Heart left ventricle (tissue), 16 donors: ENCODE measurements around the gene ARID3B. TPM values are rescaled to one million over a fixed set of nuclear protein-coding genes. Genes with fewer than 3 reads are reported as not detected.

Experiments used
- ATAC-seq, 4 donors: fragments of 200-7000 bp; cut with Tn5 transposase; one replicate each; pipeline ENCODE4 v1.9.1; 2020 to 2022; ENCODE audit warnings: moderate library complexity in 4 of 4, mild to moderate bottlenecking in 3 of 4, moderate number of reproducible peaks in 1 of 4
- DNase-seq, 5 donors: peaks; one replicate each; pipeline ENCODE4 v3.0.0-alpha.2; 2020
- H3K27ac ChIP-seq, 12 donors: fragments of 200-600 bp; sonication (generic) in 4 of 12; one replicate each; pipeline versions ENCODE4 v1.5.0 to v1.8.0; 2016 to 2022; ENCODE audit warnings: mild to moderate bottlenecking in 2 of 12
- H3K27me3 ChIP-seq, 9 donors: fragments of 200-600 bp; sonication (generic) in 2 of 9; one replicate each; pipeline versions ENCODE4 v1.5.1 to v1.8.0; 2016 to 2022; ENCODE audit warnings: mild to moderate bottlenecking in 3 of 9
- H3K36me3 ChIP-seq, 9 donors: fragments of 200-600 bp; sonication (generic) in 2 of 9; one replicate each; pipeline versions ENCODE4 v1.5.0 to v1.8.0; 2018 to 2022; ENCODE audit warnings: mild to moderate bottlenecking in 2 of 9
- H3K4me1 ChIP-seq, 12 donors: fragments of 200-600 bp; sonication (generic) in 4 of 12; one replicate each; pipeline versions ENCODE4 v1.5.0 to v1.8.0; 2016 to 2022; ENCODE audit warnings: mild to moderate bottlenecking in 3 of 12
- H3K4me3 ChIP-seq, 12 donors: fragments of 200-600 bp; sonication (generic) in 4 of 12; one replicate each; pipeline versions ENCODE4 v1.5.0 to v1.8.0; 2017 to 2022; ENCODE audit warnings: mild to moderate bottlenecking in 9 of 12, moderate library complexity in 4 of 12
- H3K9me3 ChIP-seq, 12 donors: fragments of 200-600 bp; sonication (generic) in 4 of 12; one replicate each; pipeline versions ENCODE4 v1.5.0 to v1.8.0; 2016 to 2022; ENCODE audit warnings: mild to moderate bottlenecking in 1 of 12
- CTCF ChIP-seq, 12 donors: fragments of 200-600 bp; sonication (generic) in 4 of 12; IDR thresholded peaks; one replicate each; pipeline versions ENCODE4 v1.5.0 to v1.8.0; 2018 to 2022; ENCODE audit warnings: antibody characterized with exemption in 12 of 12, mild to moderate bottlenecking in 5 of 12
- POLR2A ChIP-seq, 2 donors: fragments of 450-650 bp; IDR thresholded peaks; one replicate each; pipeline ENCODE4 v1.6.1; 2017; ENCODE audit warnings: antibody characterized with exemption in 2 of 2, mild to moderate bottlenecking in 2 of 2, moderate library complexity in 2 of 2
- WGBS, 4 donors: extraction: QIAGEN DNeasy Blood & Tissue Kit in 2 of 4; methylation state at CpG; one replicate each; pipeline versions ENCODE4 v1.1.5 to v1.1.7; 2013 to 2018; 5-methylcytosine and 5-hydroxymethylcytosine counted together
- intact Hi-C, 10 donors: fragments of 100-400 bp; cut with DNase I; formaldehyde crosslinking; loops; one replicate each; pipeline versions ENCODE4 v1.11.1 to v1.14.2; 2022
- polyA plus RNA-seq, 2 donors: library from polyadenylated mRNA; stranded (reverse); fragments of 200-250 nt; gene quantifications; one replicate each; pipeline ENCODE4 v1.2.3, GENCODE V29; 2013
- total RNA-seq, 9 donors: library from RNA; depleted of rRNA in 2 of 9; stranded (reverse); fragments of >200 nt in 2 of 9; fragmentation: NEBNext Ultra II Directional in 3 of 9; extraction: Animal tissue kit (Norgen Biotek cat#: 25700) in 3 of 9; gene quantifications; one replicate each; pipeline versions ENCODE4 v1.1.0 to v1.2.4, GENCODE V29; 2016 to 2023
- donor health status: ischemic (EF 13 %, LVEDD 7.1; RV severe dilation, severe dysfunction).
- donor health status: healthy with polysubstance abuse.
- donor health status: DM: no; HTN: yes; CAD: no.
- donor health status: DM: no; HTN: no; CAD: no.
- donor health status: ischemic (EF 25% LVEDD 6.9; RV normal size, moderate dysfunction).
- donor health status: ischemic (EF 25% LVEDD 5.7; RV mildly dilated, moderate dysfunction).
- donor health status: healthy.
- donor health status: DM: yes; HTN: yes; CAD: no.
- donor health status: ischemic (EF 35%, LVEDD 5.7; RV mildly dilated, moderate dysfunction).
- donor health status: nonischemic (EF 11% LVEDD 7.7; RV severe dilation, severe dysfunction).
- donor health status: DM: yes; HTN: yes; CAD: no.
- donor health status: PGD.
- donor health status: ischemic (EF 29% LVEDD 5.4; RV normal size, mild dysfunction).
- donor health status: nonischemic (EF 23%, LVEDD 6.1; RV moderate dilation, normal function).

Gene ARID3B
- total and polyA plus RNA-seq, 11 donors: 1.3 to 4.3 (median 2.1) TPM

- intact Hi-C loops: loop anchor here (2.0 to 10.0 kb wide), 6 partner anchors 258 to 322 kb away; partner anchors contain the start of gene RPP25 (in 3 of the 10)
- Histone ChIP-seq H3K27ac (no peak overlapping the region), H3K9me3 (no peaks in the 10 kb centered on the region), H3K27me3 (no peaks in the 10 kb centered on the region), H3K4me1 (peaks cover 0 to 4% (median 0%) of the 10 kb centered on the region in 12 donors), H3K36me3 (peaks cover 0 to 99% (median 99%) of the 10 kb centered on the region in 9 donors), H3K4me3 (no peak overlapping the region)
- ATAC-seq: no peak
- no peak for DNase-seq
- no peak for TF ChIP-seq CTCF (IDR thresholded peaks at IDR 0.05)
- 78 to 88% (median 86%) methylated on average over 5 to 9 of the region's 9 CpGs for WGBS, 4 donors
These were observed 91.6 kb downstream of the ARID3B start for GRCh38 chr15:74632601-74633000.

- no peaks in the 10 kb centered on the region for H3K9me3 ChIP-seq
- no peak overlapping the region for H3K4me3 ChIP-seq
- no peak for TF ChIP-seq CTCF (IDR thresholded peaks at IDR 0.05)
- TF ChIP-seq POLR2A (IDR thresholded peaks at IDR 0.05): no peak
- ATAC-seq: no peak
- peaks cover 0 to 3% (median 0%) of the 10 kb centered on the region in 12 donors for H3K4me1 ChIP-seq
- peaks cover 0 to 99% (median 97%) of the 10 kb centered on the region in 9 donors for H3K36me3 ChIP-seq
- no peaks in the 10 kb centered on the region for H3K27me3 ChIP-seq
- intact Hi-C loops: loop anchor here (1.0 to 10.0 kb wide), 8 partner anchors 135 to 321 kb away; partner anchors contain the start of gene RPP25 (in 3 of the 10)
- 56 to 82% (median 71%) methylated on average over 2 of the region's 2 CpGs for WGBS, 4 donors
- H3K27ac ChIP-seq: no peak overlapping the region
- no peak for DNase-seq
These were observed 92.8 kb downstream of the ARID3B start for GRCh38 chr15:74633781-74634180.

GRCh38 chr15:74635228-74635627 is 94.2 kb downstream of the ARID3B start:
- WGBS, 4 donors: 17 to 25% (median 24%) methylated on average over 5 of the region's 5 CpGs

GRCh38 chr15:74636984-74637383 is 96.0 kb downstream of the ARID3B start:
- no peak overlapping the region for H3K4me3 ChIP-seq
- no peak for DNase-seq
- intact Hi-C loops: loop anchor here in 5 of 10 donors (2.0 to 10.0 kb wide), 4 partner anchors 128 to 318 kb away; partner anchors contain the start of gene RPP25 (in 3 of the 5)
- 80 to 90% (median 84%) methylated on average over 1 of the region's 1 CpG for WGBS, 4 donors
- H3K9me3 ChIP-seq: no peaks in the 10 kb centered on the region
- no peak for TF ChIP-seq POLR2A (IDR thresholded peaks at IDR 0.05)
- no peak for TF ChIP-seq CTCF (IDR thresholded peaks at IDR 0.05)
- peaks cover 0 to 17% (median 7%) of the 10 kb centered on the region in 12 donors for H3K4me1 ChIP-seq
- no peak overlapping the region for H3K27ac ChIP-seq
- H3K27me3 ChIP-seq: no peaks in the 10 kb centered on the region
- ATAC-seq: no peak
- peaks cover 0 to 99% (median 88%) of the 10 kb centered on the region in 9 donors for H3K36me3 ChIP-seq

More at GRCh38 chr15:74635228-74635627, 94.2 kb downstream of the ARID3B start:
- H3K27ac ChIP-seq: no peak overlapping the region
- H3K36me3 ChIP-seq: peaks cover 0 to 99% (median 97%) of the 10 kb centered on the region in 9 donors
- DNase-seq (peak in 1 of 5 donors; percentile 67), ATAC-seq (peak; percentile 60 to 77 (median 74))
- no peak overlapping the region for H3K4me3 ChIP-seq
- H3K27me3 ChIP-seq: no peaks in the 10 kb centered on the region
- H3K9me3 ChIP-seq: no peaks in the 10 kb centered on the region
- intact Hi-C loops: loop anchor here (1.0 to 10.0 kb wide), 6 partner anchors 133 to 320 kb away; partner anchors contain the start of gene RPP25 (in 3 of the 10)
- TF ChIP-seq POLR2A (IDR thresholded peaks at IDR 0.05) (no peak), CTCF (IDR thresholded peaks at IDR 0.05) (peak; percentile 65 to 90 (median 86))
- H3K4me1 ChIP-seq: peaks cover 0 to 3% (median 0%) of the 10 kb centered on the region in 12 donors
